ENCODE results near the gene DDX41.

DNA sequence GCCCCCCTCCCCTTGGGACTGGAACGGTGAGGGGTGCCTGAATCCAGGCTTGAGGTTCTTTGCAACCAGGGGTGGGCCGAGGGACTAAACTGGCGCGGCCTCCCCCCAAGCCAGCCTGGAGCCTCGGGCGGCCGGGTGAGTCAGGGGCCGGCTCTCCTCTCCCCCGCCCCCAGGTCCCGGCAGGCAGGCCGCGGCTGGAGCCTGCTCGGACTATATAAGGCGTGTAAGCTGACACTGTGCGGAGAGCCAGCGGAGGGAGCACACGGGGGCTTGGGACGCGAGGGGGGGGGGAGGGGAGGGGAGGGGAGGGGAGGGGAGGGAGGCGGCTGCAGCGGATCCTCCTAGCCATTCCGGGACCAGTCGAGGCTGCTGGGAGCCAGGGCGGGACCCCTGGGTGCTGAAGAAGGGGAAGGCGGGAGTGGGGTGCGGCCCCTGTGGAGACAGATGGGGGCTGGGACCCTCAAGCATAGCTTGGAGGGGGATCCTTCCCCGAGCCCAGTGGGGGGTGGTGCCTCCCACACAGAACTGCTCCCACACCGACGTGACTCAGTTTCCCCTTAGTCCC lies 20.0 kb downstream of the DDX41 start:
- peak; percentile 78 to 89 for TF ChIP-seq POLR2A (IDR thresholded peaks at IDR 0.05)
- peak; percentile 85 to 95 (median 93) for TF ChIP-seq POLR2AphosphoS5 (IDR thresholded peaks at IDR 0.05)
- TF ChIP-seq, protein P1, sequence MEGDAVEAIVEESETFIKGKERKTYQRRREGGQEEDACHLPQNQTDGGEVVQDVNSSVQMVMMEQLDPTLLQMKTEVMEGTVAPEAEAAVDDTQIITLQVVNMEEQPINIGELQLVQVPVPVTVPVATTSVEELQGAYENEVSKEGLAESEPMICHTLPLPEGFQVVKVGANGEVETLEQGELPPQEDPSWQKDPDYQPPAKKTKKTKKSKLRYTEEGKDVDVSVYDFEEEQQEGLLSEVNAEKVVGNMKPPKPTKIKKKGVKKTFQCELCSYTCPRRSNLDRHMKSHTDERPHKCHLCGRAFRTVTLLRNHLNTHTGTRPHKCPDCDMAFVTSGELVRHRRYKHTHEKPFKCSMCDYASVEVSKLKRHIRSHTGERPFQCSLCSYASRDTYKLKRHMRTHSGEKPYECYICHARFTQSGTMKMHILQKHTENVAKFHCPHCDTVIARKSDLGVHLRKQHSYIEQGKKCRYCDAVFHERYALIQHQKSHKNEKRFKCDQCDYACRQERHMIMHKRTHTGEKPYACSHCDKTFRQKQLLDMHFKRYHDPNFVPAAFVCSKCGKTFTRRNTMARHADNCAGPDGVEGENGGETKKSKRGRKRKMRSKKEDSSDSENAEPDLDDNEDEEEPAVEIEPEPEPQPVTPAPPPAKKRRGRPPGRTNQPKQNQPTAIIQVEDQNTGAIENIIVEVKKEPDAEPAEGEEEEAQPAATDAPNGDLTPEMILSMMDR (IDR thresholded peaks at IDR 0.05), result no peak
- peak in 2 of 4 donors; percentile 30 to 38 for TF ChIP-seq EP300 (IDR thresholded peaks at IDR 0.05)

All from sigmoid colon (tissue), 4 donors.